GM12892 (cell line): ENCODE measurements around the gene TRIM52.

Source experiments
- POLR2A ChIP-seq: IDR thresholded peaks from 2 replicates; pipeline ENCODE4 v1.6.1; 2011; ENCODE audit warnings: low read depth, low read length, control low read depth
- POLR2AphosphoS5 ChIP-seq: IDR thresholded peaks from 2 replicates; pipeline ENCODE4 v1.6.1; 2011; ENCODE audit warnings: low read depth, low read length, control low read depth
- TAF1 ChIP-seq: IDR thresholded peaks from 2 replicates; pipeline ENCODE4 v1.6.1; 2011; ENCODE audit warnings: low read depth, mild to moderate bottlenecking, control low read depth, low read length, borderline replicate concordance

DNA sequence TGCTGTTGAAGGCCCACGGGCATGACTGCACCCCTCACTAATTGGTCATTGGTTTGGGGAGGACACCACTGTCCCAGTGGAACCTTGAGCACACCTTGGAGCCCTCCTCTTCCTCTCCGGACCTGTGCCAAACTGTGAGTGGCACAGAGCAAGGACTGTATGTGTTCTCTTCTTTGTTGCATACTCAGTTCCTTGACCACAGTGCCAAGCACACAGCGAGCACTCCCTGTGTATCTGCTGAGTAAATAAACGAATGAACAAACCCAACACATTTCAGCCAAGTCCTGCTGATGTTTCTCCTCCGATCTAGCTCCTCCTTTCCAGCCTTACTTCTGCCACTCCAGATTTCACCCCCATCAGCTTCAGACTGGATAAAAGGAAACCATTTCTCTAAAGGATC, 2.7 kb upstream of the TRIM52 start:
- TF ChIP-seq POLR2A (no peak), POLR2AphosphoS5 (no peak), TAF1 (no peak)
